HEK293 (cell line): Measurements from ENCODE around the gene ZFP62.

Experiments used
- CTCF ChIA-PET: fragments of 350-600 bp; formaldehyde crosslinking; extraction: SDS; loops from one replicate; lab custom pipeline; 2021; ENCODE audit warnings: antibody characterized with exemption; lab: Yijun Ruan, JAX
- POLR2A ChIA-PET: fragments of 300-600 bp; formaldehyde crosslinking; extraction: SDS; loops from one replicate; lab custom pipeline; 2020; ENCODE audit warnings: antibody characterized with exemption, inconsistent platforms; lab: Yijun Ruan, JAX
- H3K27ac ChIP-seq: fragments of 200-500 bp; sonication (Bioruptor generic); 2 replicates; pipeline ENCODE4 v1.5.1; 2014; ENCODE audit warnings: low read depth, low read length, control low read depth, inconsistent platforms; ENCODE audit errors: extremely low read depth
- H3K36me3 ChIP-seq, 2 experiments: fragments of 200-500 bp in 1 of 2; sonication (Bioruptor generic) in 1 of 2; 1 replicate in 1 of 2; 2 replicates in 1 of 2; pipeline ENCODE4 v1.5.1; 2014 to 2017; ENCODE audit warnings: inconsistent platforms in 2 of 2, low read length in 2 of 2; ENCODE audit not compliant: control insufficient read depth in 2 of 2, insufficient read depth in 1 of 2
- H3K4me1 ChIP-seq: fragments of 200-500 bp; sonication (Bioruptor generic); 2 replicates; pipeline ENCODE4 v1.5.1; 2014; ENCODE audit warnings: mild to moderate bottlenecking, low read length, inconsistent platforms; ENCODE audit not compliant: control insufficient read depth, insufficient read depth
- H3K4me3 ChIP-seq: 2 replicates; pipeline ENCODE4 v1.5.1; 2011; ENCODE audit warnings: low read depth, mild to moderate bottlenecking, control low read depth, low read length, moderate library complexity
- H3K9me3 ChIP-seq: fragments of 200-500 bp; sonication (Bioruptor generic); 2 replicates; pipeline ENCODE4 v1.5.1; 2014; ENCODE audit warnings: low read depth, low read length, inconsistent platforms; ENCODE audit not compliant: control insufficient read depth, insufficient read depth
- BCL6B ChIP-seq: fragments of 450-650 bp; formaldehyde crosslinking; IDR thresholded peaks from 2 replicates; pipeline ENCODE4 v1.5.1; 2017; ENCODE audit warnings: missing biosample characterization, missing genetic modification characterization
- CTCF ChIP-seq: fragments of 450-650 bp; formaldehyde crosslinking; IDR thresholded peaks from 2 replicates; pipeline ENCODE4 v1.5.1; 2016; ENCODE audit warnings: missing biosample characterization, missing genetic modification characterization
- ELK4 ChIP-seq: IDR thresholded peaks from 2 replicates; pipeline ENCODE4 v1.6.1; 2011; ENCODE audit warnings: mild to moderate bottlenecking, low read depth, low read length, borderline replicate concordance
- HOXA7 ChIP-seq: sonication (generic); formaldehyde crosslinking; IDR thresholded peaks from 2 replicates; pipeline ENCODE4 v1.8.1; 2022; ENCODE audit warnings: missing genetic modification reagents, borderline replicate concordance
- SP2 ChIP-seq: fragments of 450-650 bp; formaldehyde crosslinking; IDR thresholded peaks from 2 replicates; pipeline ENCODE4 v1.5.1; 2016; ENCODE audit warnings: missing biosample characterization, missing genetic modification characterization
- TSHZ1 ChIP-seq: fragments of 450-650 bp; formaldehyde crosslinking; IDR thresholded peaks from 2 replicates; pipeline ENCODE4 v1.5.1; 2016; ENCODE audit warnings: missing biosample characterization, missing genetic modification characterization, borderline replicate concordance
- ZFP3 ChIP-seq: fragments of 450-650 bp; formaldehyde crosslinking; IDR thresholded peaks from 2 replicates; pipeline ENCODE4 v1.5.1; 2016; ENCODE audit warnings: low read depth, missing biosample characterization, missing genetic modification characterization
- ZIC2 ChIP-seq: fragments of 450-650 bp; formaldehyde crosslinking; IDR thresholded peaks from 2 replicates; pipeline ENCODE4 v1.5.1; 2016; ENCODE audit warnings: missing biosample characterization, missing genetic modification characterization
- ZNF114 ChIP-seq: fragments of 450-650 bp; formaldehyde crosslinking; IDR thresholded peaks from 2 replicates; pipeline ENCODE4 v1.5.0; 2017; ENCODE audit warnings: missing biosample characterization, missing genetic modification characterization
- ZNF121 ChIP-seq: fragments of 450-650 bp; formaldehyde crosslinking; IDR thresholded peaks from 2 replicates; pipeline ENCODE4 v1.5.1; 2016; ENCODE audit warnings: missing biosample characterization, missing genetic modification characterization
- ZNF138 ChIP-seq: fragments of 450-650 bp; formaldehyde crosslinking; IDR thresholded peaks from 2 replicates; pipeline ENCODE4 v1.5.1; 2016; ENCODE audit warnings: missing biosample characterization, missing genetic modification characterization, borderline replicate concordance
- ZNF239 ChIP-seq: fragments of 450-650 bp; formaldehyde crosslinking; IDR thresholded peaks from 2 replicates; pipeline ENCODE4 v1.5.1; 2016; ENCODE audit warnings: missing biosample characterization, missing genetic modification characterization
- ZNF324 ChIP-seq: fragments of 450-650 bp; formaldehyde crosslinking; IDR thresholded peaks from 2 replicates; pipeline ENCODE4 v1.5.1; 2016; ENCODE audit warnings: missing biosample characterization, missing genetic modification characterization
- ZNF366 ChIP-seq: fragments of 450-650 bp; formaldehyde crosslinking; conservative IDR thresholded peaks from 2 replicates; pipeline ENCODE4 v1.5.1; 2016; ENCODE audit warnings: missing biosample characterization, missing genetic modification characterization
- ZNF394 ChIP-seq: fragments of 450-650 bp; formaldehyde crosslinking; IDR thresholded peaks from 2 replicates; pipeline ENCODE4 v1.5.1; 2016; ENCODE audit warnings: missing biosample characterization, missing genetic modification characterization, mild to moderate bottlenecking, moderate library complexity, borderline replicate concordance
- ZNF404 ChIP-seq: fragments of 450-650 bp; formaldehyde crosslinking; IDR thresholded peaks from 2 replicates; pipeline ENCODE4 v1.5.1; 2017; ENCODE audit warnings: missing biosample characterization, missing genetic modification characterization
- ZNF549 ChIP-seq: fragments of 450-650 bp; IDR thresholded peaks from 2 replicates; pipeline ENCODE4 v1.5.1; 2018; ENCODE audit warnings: missing biosample characterization, missing genetic modification characterization, mild to moderate bottlenecking, inconsistent platforms, moderate library complexity
- ZNF585B ChIP-seq: fragments of 450-650 bp; formaldehyde crosslinking; IDR thresholded peaks from 2 replicates; pipeline ENCODE4 v1.5.1; 2016; ENCODE audit warnings: missing biosample characterization, missing genetic modification characterization
- ZNF704 ChIP-seq: fragments of 450-650 bp; formaldehyde crosslinking; IDR thresholded peaks from 2 replicates; pipeline ENCODE4 v1.5.1; 2016; ENCODE audit warnings: missing biosample characterization, missing genetic modification characterization
- ZSCAN18 ChIP-seq: fragments of 450-650 bp; formaldehyde crosslinking; IDR thresholded peaks from 2 replicates; pipeline ENCODE4 v1.5.1; 2016; ENCODE audit warnings: missing biosample characterization, missing genetic modification characterization
- ZSCAN5A ChIP-seq: fragments of 450-650 bp; formaldehyde crosslinking; IDR thresholded peaks from 2 replicates; pipeline ENCODE4 v1.5.1; 2016; ENCODE audit warnings: missing biosample characterization, missing genetic modification characterization

Gene ZFP62

GRCh38 chr5:180807046-180807445 is 54.0 kb downstream of the ZFP62 start:
- H3K9me3 ChIP-seq = no peaks in the 10 kb centered on the region
- no peak overlapping the region for H3K27ac ChIP-seq
- no peak overlapping the region for H3K4me3 ChIP-seq
- TF ChIP-seq ZNF404 (tag by site-specific recombination) = no peak
- peak; percentile 55; the same call in 1 of the 2 replicates for TF ChIP-seq ZNF366
- H3K4me1 ChIP-seq = peaks cover 12% of the 10 kb centered on the region
- H3K36me3 ChIP-seq = peaks cover 0 to 25% of the 10 kb centered on the region in 2 experiments; a peak in 1 of 3 replicates
- CTCF ChIA-PET = no interaction called here
- POLR2A ChIA-PET = interaction anchor here (0.6 kb wide), 1 partner anchor 1245 kb away, joined by 3 read pairs; no protein-coding TSS in a partner anchor

GRCh38 chr5:180806351-180807011 is 54.6 kb downstream of the ZFP62 start:
- POLR2A ChIA-PET = no interaction called here
- Histone ChIP-seq H3K4me3 (no peak overlapping the region), H3K9me3 (no peaks in the 10 kb centered on the region), H3K4me1 (peaks cover 17% of the 10 kb centered on the region)
- no peak for TF ChIP-seq ZNF394 (tag by site-specific recombination)
- no peak for TF ChIP-seq TSHZ1 (tag by site-specific recombination)
- no peak for TF ChIP-seq ELK4
- no peak for TF ChIP-seq ZNF121 (tag by site-specific recombination)
- no peak for TF ChIP-seq ZNF114
- no peak for TF ChIP-seq BCL6B (tag by site-specific recombination)
- TF ChIP-seq ZNF704 = no peak
- no peak for TF ChIP-seq ZNF324 (tag by site-specific recombination)
- TF ChIP-seq ZNF239 (tag by site-specific recombination) = no peak
- TF ChIP-seq ZFP3 = no peak
- TF ChIP-seq SP2 (tag by site-specific recombination) = no peak
- no peak for TF ChIP-seq HOXA7 (CRISPR knock-in tag)
- TF ChIP-seq CTCF (tag by site-specific recombination) = no peak
- TF ChIP-seq ZNF549 = no peak
- no peak for TF ChIP-seq ZSCAN5A (tag by site-specific recombination)
- no peak for TF ChIP-seq ZSCAN18 (tag by site-specific recombination)
- TF ChIP-seq ZNF585B (tag by site-specific recombination) = no peak
- TF ChIP-seq ZNF138 = no peak
- TF ChIP-seq ZIC2 (tag by site-specific recombination) = no peak
- TF ChIP-seq, all 188 proteins: peak for 0
- no peak overlapping the region for H3K27ac ChIP-seq
- CTCF ChIA-PET = no interaction called here
- peaks cover 0 to 25% of the 10 kb centered on the region in 2 experiments; a peak in 1 of 3 replicates for H3K36me3 ChIP-seq
